Neuronal stem cell (in vitro differentiated cells): ENCODE data around the gene GZF1.

Experiments used
- DNase-seq: peaks from one replicate; pipeline ENCODE4 v3.0.0-alpha.2; 2013; ENCODE audit warnings: low spot score
- H2AFZ ChIP-seq: one replicate; pipeline ENCODE4 v1.6.1; 2013; ENCODE audit warnings: mild to moderate bottlenecking, low read length, inconsistent platforms
- H2AK5ac ChIP-seq: 2 replicates; pipeline ENCODE4 v1.6.1; 2013; ENCODE audit warnings: low read depth, mild to moderate bottlenecking, inconsistent platforms, low read length, moderate library complexity, mixed read lengths
- H2BK120ac ChIP-seq: 2 replicates; pipeline ENCODE4 v1.6.1; 2013; ENCODE audit warnings: low read depth, mild to moderate bottlenecking, inconsistent platforms, low read length, moderate library complexity, mixed read lengths
- H2BK12ac ChIP-seq: one replicate; pipeline ENCODE4 v1.6.1; 2013; ENCODE audit warnings: low read length, inconsistent platforms
- H2BK15ac ChIP-seq: 2 replicates; pipeline ENCODE4 v1.6.1; 2013; ENCODE audit warnings: mild to moderate bottlenecking, low read length, inconsistent platforms, mixed read lengths
- H2BK5ac ChIP-seq: one replicate; pipeline ENCODE4 v1.6.1; 2013; ENCODE audit warnings: inconsistent platforms, mild to moderate bottlenecking, low read length, moderate library complexity
- H3K14ac ChIP-seq: one replicate; pipeline ENCODE4 v1.6.1; 2013; ENCODE audit warnings: low read length, inconsistent platforms
- H3K18ac ChIP-seq: 2 replicates; pipeline ENCODE4 v1.6.1; 2013; ENCODE audit warnings: low read length, inconsistent platforms
- H3K23ac ChIP-seq: 2 replicates; pipeline ENCODE4 v1.6.1; 2013; ENCODE audit warnings: low read depth, mild to moderate bottlenecking, mixed read lengths, low read length, inconsistent platforms; ENCODE audit not compliant: poor library complexity
- H3K27ac ChIP-seq: replicated peaks from 3 replicates; pipeline ENCODE4 v1.5.1; 2013; ENCODE audit warnings: low read length, inconsistent platforms
- H3K27me3 ChIP-seq, 3 experiments: 2 replicates each; pipeline ENCODE4 v1.6.1; 2013; ENCODE audit warnings: low read length in 3 of 3, mild to moderate bottlenecking in 2 of 3, inconsistent platforms in 1 of 3, low read depth in 1 of 3, mixed read lengths in 1 of 3, moderate library complexity in 1 of 3; ENCODE audit not compliant: control insufficient read depth in 3 of 3, insufficient read depth in 3 of 3
- H3K36me3 ChIP-seq, 2 donors: replicated peaks in 1 of 2; 2 replicates each; pipeline ENCODE4 v1.6.1; 2013; ENCODE audit warnings: low read length in 2 of 2; ENCODE audit not compliant: control insufficient read depth in 2 of 2, insufficient read depth in 2 of 2
- H3K4ac ChIP-seq: 2 replicates; pipeline ENCODE4 v1.6.1; 2013; ENCODE audit warnings: inconsistent platforms, mild to moderate bottlenecking, low read length, moderate library complexity
- H3K4me1 ChIP-seq, 2 donors: 1 replicate in 1 of 2; 2 replicates in 1 of 2; pipeline ENCODE4 v1.6.1; 2013; ENCODE audit warnings: low read length in 2 of 2, low read depth in 1 of 2; ENCODE audit not compliant: control insufficient read depth in 2 of 2, insufficient read depth in 1 of 2
- H3K4me2 ChIP-seq: one replicate; pipeline ENCODE4 v1.6.1; 2013; ENCODE audit warnings: mild to moderate bottlenecking, low read length, inconsistent platforms; ENCODE audit not compliant: insufficient read depth, poor library complexity, severe bottlenecking
- H3K4me3 ChIP-seq, 2 donors: 2 replicates each; pipeline ENCODE4 v1.5.1; 2013; ENCODE audit warnings: low read length in 2 of 2, mild to moderate bottlenecking in 2 of 2, inconsistent platforms in 1 of 2, moderate library complexity in 1 of 2
- H3K79me1 ChIP-seq: one replicate; pipeline ENCODE4 v1.6.1; 2013; ENCODE audit warnings: low read depth, mild to moderate bottlenecking, inconsistent platforms, low read length, moderate library complexity
- H3K9ac ChIP-seq: one replicate; pipeline ENCODE4 v1.6.1; 2013; ENCODE audit warnings: mild to moderate bottlenecking, low read depth, low read length, inconsistent platforms; ENCODE audit not compliant: poor library complexity
- H3K9me3 ChIP-seq, 2 donors: replicated peaks in 1 of 2; 2 replicates each; pipeline versions ENCODE3 to v1.6.1; 2013; ENCODE audit warnings: low read length in 2 of 2, mild to moderate bottlenecking in 2 of 2, inconsistent platforms in 1 of 2, low read depth in 1 of 2, mixed read lengths in 1 of 2, moderate library complexity in 1 of 2; ENCODE audit not compliant: control insufficient read depth in 2 of 2, insufficient read depth in 1 of 2
- H4K8ac ChIP-seq: one replicate; pipeline ENCODE4 v1.6.1; 2013; ENCODE audit warnings: low read depth, mild to moderate bottlenecking, inconsistent platforms, low read length, moderate library complexity
- H4K91ac ChIP-seq: one replicate; pipeline ENCODE4 v1.6.1; 2013; ENCODE audit warnings: low read length, low read depth, mild to moderate bottlenecking, inconsistent platforms; ENCODE audit not compliant: poor library complexity
- WGBS, 2 donors: extraction: QIAGEN DNeasy Blood & Tissue Kit; methylation state at CpG; one replicate each; pipeline ENCODE4 v1.1.7; 2013; ENCODE audit warnings: missing lambda C conversion rate in 2 of 2, mixed read lengths in 1 of 2; ENCODE audit not compliant: insufficient read length in 2 of 2, insufficient replicate concordance in 1 of 2; ENCODE audit errors: extremely low coverage in 2 of 2; 5-methylcytosine and 5-hydroxymethylcytosine counted together

The GZF1 gene

DNA sequence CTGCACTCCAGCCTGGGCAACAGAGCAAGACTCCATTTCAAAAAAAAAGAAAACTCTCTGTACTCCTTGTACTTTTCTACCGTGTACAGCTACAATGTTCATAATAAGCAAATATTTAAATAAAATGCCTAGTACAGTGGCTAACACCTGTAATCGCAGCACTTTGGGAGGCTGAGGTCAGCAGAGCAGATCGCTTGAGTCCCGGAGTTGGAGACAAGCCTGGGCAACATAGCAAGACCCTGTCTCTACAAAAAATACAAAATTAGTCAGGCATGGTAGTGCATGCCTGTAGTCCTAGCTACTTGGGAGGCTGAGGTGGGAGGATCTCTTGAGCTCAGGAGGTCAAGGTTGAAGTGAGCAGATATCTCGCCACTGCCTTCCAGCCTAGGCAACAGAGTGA, 53.6 kb downstream of the GZF1 start:
- peaks cover 0 to 3% of the 10 kb centered on the region in 2 donors for H3K36me3 ChIP-seq
- H2BK5ac ChIP-seq, result no peak overlapping the region
- no peak overlapping the region for H2BK12ac ChIP-seq
- H3K14ac ChIP-seq, result no peak overlapping the region
- H3K27me3 ChIP-seq, result no peaks in the 10 kb centered on the region
- no peak overlapping the region for H3K4ac ChIP-seq
- H2AFZ ChIP-seq, result no peak overlapping the region
- no peak overlapping the region for H4K8ac ChIP-seq
- no peaks in the 10 kb centered on the region for H3K9me3 ChIP-seq
- H3K4me3 ChIP-seq, result no peak overlapping the region
- no peak overlapping the region for H3K23ac ChIP-seq
- no peak overlapping the region for H4K91ac ChIP-seq
- peaks cover 0 to 4% of the 10 kb centered on the region in 2 donors for H3K4me1 ChIP-seq
- no peak overlapping the region for H2BK15ac ChIP-seq
- no peak overlapping the region for H3K27ac ChIP-seq
- no peak overlapping the region for H2BK120ac ChIP-seq
- H2AK5ac ChIP-seq, result no peak overlapping the region
- no peak overlapping the region for H3K4me2 ChIP-seq
- WGBS, 2 donors, result no CpG with 5 or more reads among the region's 5 CpGs
- peaks cover 5% of the 10 kb centered on the region for H3K79me1 ChIP-seq
- no peak overlapping the region for H3K18ac ChIP-seq
- DNase-seq, result no peak
- H3K9ac ChIP-seq, result no peak overlapping the region

DNA sequence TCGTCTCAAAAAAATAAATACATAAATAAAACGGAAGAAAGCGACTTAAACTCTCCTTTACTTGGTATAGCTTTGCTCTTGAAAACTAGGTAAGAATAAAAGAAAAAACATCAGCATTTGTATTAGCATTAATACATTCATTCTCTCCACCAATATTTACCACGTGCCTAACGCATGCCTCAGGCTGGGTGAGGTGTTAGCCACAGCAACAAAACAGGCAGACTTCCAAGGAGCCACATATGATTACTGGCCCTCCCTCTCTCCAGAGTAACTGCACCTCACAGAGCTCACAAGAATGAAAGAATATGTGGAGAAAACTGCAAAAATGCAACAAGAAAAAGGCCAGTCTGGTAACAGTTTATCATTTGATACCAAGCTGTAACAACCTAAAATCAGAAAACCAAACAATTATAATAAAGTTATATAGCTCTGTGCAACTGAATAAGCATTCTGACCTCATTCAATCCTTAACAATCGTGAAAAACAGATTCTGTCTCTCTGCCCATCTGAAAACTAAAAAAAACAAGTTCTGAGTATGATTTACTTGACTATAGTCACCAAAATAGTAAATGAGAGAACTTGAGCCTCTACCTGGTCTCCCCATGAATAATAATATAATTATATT, 54.1 kb downstream of the GZF1 start:
- Histone ChIP-seq H3K36me3 (peaks cover 0 to 3% of the 10 kb centered on the region in 2 donors), H2BK120ac (no peak overlapping the region), H3K4ac (no peak overlapping the region), H2BK15ac (no peak overlapping the region), H3K79me1 (peaks cover 9% of the 10 kb centered on the region), H3K4me2 (no peak overlapping the region), H3K9ac (no peak overlapping the region), H3K9me3 (no peaks in the 10 kb centered on the region), H3K27me3 (no peaks in the 10 kb centered on the region), H3K23ac (no peak overlapping the region), H3K4me3 (no peak overlapping the region), H3K4me1 (peaks cover 0 to 4% of the 10 kb centered on the region in 2 donors), H2AK5ac (no peak overlapping the region), H2BK12ac (no peak overlapping the region), H4K91ac (no peak overlapping the region), H2AFZ (no peak overlapping the region), H4K8ac (no peak overlapping the region), H2BK5ac (no peak overlapping the region), H3K18ac (no peak overlapping the region), H3K14ac (no peak overlapping the region), H3K27ac (no peak overlapping the region)
- no CpG with 5 or more reads among the region's 6 CpGs for WGBS, 2 donors
- no peak for DNase-seq

DNA sequence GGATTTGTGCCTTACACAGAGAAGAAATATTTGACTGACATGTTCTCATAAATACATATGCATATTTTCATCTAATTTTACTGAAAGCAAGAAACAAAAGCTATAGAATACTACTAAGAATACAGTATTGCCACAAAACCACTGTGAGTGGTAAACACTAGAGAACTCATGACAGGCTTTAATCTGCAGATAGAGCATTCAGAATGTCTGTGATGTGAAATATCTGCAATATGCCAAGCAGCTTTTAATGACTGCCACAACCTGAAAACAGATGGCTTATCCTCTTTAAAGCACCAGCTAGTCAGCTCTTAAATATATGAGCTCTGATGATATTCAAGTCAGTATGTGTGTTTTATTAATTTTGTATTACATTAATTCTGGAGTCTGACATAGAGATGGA, 55.9 kb downstream of the GZF1 start:
- Histone ChIP-seq H3K9ac (no peak overlapping the region), H3K27me3 (peaks cover 0 to 4% (median 0%) of the 10 kb centered on the region in 3 experiments), H2BK12ac (no peak overlapping the region), H3K4me1 (peaks cover 0 to 6% of the 10 kb centered on the region in 2 donors), H3K36me3 (peaks cover 0 to 1% of the 10 kb centered on the region in 2 donors), H2AK5ac (no peak overlapping the region), H3K23ac (no peak overlapping the region), H3K79me1 (peaks cover 10% of the 10 kb centered on the region), H3K14ac (no peak overlapping the region), H2BK5ac (no peak overlapping the region), H3K4ac (no peak overlapping the region), H3K4me3 (no peak overlapping the region), H4K91ac (no peak overlapping the region), H3K4me2 (no peak overlapping the region), H2AFZ (no peak overlapping the region), H3K9me3 (no peaks in the 10 kb centered on the region), H2BK15ac (no peak overlapping the region), H2BK120ac (no peak overlapping the region), H4K8ac (no peak overlapping the region), H3K27ac (no peak overlapping the region), H3K18ac (no peak overlapping the region)
- DNase-seq, result no peak

DNA sequence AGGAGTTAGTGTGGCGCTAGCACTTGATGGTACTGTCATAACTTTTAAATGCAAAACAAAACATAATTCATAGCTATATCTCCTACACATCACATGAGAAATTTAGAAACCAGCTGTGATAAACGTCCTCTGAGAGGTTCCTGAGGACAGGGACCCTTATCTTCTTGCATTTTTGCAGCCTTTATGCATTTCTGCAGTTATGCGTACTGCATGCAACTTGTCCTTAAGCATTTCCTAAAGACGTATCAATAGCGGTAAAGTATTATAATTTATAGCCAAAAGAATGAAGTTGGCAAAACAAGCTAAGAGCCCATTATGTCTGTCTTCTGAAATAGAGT, 57.6 kb downstream of the GZF1 start:
- Histone ChIP-seq H3K4me3 (peak overlapping the region in 1 of 2 donors; percentile 89), H3K9me3 (no peaks in the 10 kb centered on the region), H2BK15ac (no peak overlapping the region), H3K27me3 (peaks cover 0 to 4% (median 0%) of the 10 kb centered on the region in 3 experiments), H2BK120ac (no peak overlapping the region), H3K18ac (no peak overlapping the region), H3K4me2 (no peak overlapping the region), H4K8ac (no peak overlapping the region), H3K4ac (no peak overlapping the region), H3K36me3 (no peaks in the 10 kb centered on the region), H3K14ac (no peak overlapping the region), H3K9ac (no peak overlapping the region), H2AK5ac (no peak overlapping the region), H3K27ac (no peak overlapping the region), H2AFZ (no peak overlapping the region), H2BK12ac (no peak overlapping the region), H2BK5ac (no peak overlapping the region), H3K4me1 (peaks cover 0 to 6% of the 10 kb centered on the region in 2 donors), H3K23ac (no peak overlapping the region), H3K79me1 (peaks cover 10% of the 10 kb centered on the region), H4K91ac (no peak overlapping the region)
- DNase-seq, result no peak
- no CpG with 5 or more reads among the region's 5 CpGs for WGBS, 2 donors
